ENCODE data around the gene SCEL.

- TF ChIP-seq CTCF (IDR thresholded peaks at IDR 0.05; ENCODE audit: poor library complexity) (no peak), EZH2 (IDR thresholded peaks at IDR 0.05; ENCODE audit: borderline replicate concordance) (no peak), EZH2phosphoT487 (IDR thresholded peaks at IDR 0.05; ENCODE audit: low read depth, severe bottlenecking, unreplicated experiment) (no peak)
Measured at GRCh38 chr13:77511552-77511951, 24.0 kb upstream of the SCEL start.

Data from hepatocyte (in vitro differentiated cells).